Colon (tissue), 2 donors: Measurements from ENCODE around the gene PPA2.

ENCODE experiments used
- FAIRE-seq: peaks from 2 replicates; lab custom pipeline; 2012; peaks lifted over from hg19 to GRCh38; lab: Jason Lieb, UNC
- donor health status: control.
- donor health status: control.

The PPA2 gene

DNA sequence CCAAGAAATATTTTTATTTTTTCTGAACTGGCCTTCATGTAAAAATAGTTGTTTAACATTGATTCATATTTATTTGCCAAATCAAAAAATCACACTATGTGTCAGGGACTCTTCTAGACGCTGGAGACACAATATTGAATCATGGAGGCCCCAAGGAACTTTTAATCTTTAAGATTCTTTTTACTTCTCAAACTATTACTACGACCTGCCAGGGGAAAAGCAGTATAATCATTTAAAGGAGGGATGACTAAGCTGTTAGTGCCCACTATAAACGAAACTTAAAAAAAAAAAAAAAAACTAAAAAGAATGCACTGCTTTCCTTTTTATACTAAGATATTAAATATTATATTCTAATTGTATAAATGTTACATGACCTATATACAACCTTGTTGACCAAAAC is 84.7 kb downstream of the PPA2 start:
- FAIRE-seq = no peak

GRCh38 chr4:105387466-105387865 is 86.4 kb downstream of the PPA2 start:
- no peak for FAIRE-seq

DNA sequence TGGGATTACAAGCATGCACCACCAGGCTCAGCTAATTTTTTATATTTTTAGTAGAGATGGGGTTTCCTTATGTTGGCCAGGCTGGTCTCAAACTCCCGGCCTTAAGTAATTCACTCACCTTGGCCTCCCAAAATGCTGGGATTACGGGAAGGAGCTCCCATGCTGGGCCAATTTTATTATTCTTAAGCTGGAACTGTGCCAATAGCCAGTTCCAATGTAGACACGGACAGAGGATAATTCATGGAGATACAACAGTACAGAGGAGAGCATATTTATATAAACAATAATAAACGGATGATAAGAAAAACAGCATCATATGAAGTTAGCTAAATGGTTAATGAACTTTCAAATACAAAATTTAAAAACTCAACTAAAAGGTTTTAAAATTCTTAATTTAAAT is 87.8 kb downstream of the PPA2 start:
- FAIRE-seq = no peak

GRCh38 chr4:105374071-105374470 is 99.8 kb downstream of the PPA2 start:
- FAIRE-seq = no peak

DNA sequence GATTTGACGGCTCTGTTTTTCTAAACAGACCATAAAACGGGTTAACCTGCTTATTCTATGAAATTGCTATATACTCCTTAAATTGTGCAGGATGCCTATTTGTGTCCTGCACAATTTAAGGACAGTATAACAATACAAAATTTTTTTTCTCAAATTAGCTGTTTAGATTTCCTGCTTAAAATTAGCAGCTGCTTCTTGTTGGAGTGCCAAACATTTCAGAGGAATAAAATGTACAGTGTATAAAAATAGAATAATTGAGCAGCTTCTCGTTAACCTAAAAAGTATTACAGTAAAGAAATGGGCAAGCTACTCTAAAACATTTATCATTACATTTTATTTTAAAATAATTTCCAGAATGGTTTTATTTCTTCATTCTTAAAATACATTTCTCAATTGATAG is 100.5 kb downstream of the PPA2 start:
- FAIRE-seq = peak; percentile 51

DNA sequence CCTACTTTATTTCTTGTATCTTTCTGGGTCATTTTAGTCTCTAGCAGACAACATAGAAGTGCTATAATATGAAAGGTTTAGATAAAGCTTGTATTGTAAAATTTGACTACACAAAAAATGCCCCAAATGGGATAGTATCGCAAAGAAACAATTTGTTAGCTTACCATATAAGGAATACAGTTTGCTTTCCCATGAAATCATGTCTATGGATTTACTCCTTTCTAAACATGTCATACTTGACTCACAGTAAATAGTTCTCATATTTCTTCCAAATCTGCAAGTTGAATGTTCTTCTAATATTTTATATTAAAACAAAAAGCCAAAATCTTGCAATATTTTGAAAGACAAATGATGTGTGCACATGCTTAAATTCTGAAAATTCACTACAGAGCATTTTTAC is 103.9 kb downstream of the PPA2 start:
- no peak for FAIRE-seq

DNA sequence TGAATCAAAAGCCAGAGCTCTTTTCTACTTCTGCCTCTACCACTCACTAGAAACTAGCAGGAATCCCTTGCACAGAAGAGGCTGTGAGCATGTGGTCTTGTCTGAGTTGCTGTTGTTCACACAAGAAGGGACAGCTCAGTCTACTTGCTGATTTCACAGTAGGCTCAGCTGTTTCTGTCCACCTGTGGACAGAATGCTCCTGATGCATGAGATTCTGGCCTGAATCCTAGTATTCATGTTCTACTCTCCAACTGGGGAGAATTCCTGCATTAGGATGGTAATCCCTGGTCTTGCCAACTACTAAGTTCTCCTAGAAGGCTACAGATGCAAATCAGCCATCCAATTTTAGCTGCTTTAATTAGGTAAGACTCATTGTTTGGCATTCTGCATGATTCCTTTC is 112.8 kb downstream of the PPA2 start:
- FAIRE-seq = no peak

GRCh38 chr4:105357258-105357980 is 116.4 kb downstream of the PPA2 start:
- FAIRE-seq = no peak

DNA sequence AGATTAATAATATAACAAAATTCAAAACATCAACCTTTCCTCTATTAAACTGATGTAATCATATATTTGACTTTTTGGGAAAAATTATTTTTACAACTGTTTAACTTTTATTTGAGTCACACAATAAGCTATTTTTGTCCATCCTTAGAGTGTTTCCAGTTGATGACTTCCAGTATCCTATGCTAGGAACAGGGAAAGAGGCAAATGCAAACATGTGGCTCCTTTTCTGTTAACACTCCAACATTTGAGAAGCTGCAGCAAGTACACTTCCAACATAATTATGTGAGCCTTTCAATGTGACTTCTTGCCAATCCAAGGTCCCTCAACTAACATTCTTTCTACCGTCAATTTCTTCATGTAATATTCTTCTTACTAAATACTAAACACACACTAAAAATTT is 117.7 kb downstream of the PPA2 start:
- no peak for FAIRE-seq

DNA sequence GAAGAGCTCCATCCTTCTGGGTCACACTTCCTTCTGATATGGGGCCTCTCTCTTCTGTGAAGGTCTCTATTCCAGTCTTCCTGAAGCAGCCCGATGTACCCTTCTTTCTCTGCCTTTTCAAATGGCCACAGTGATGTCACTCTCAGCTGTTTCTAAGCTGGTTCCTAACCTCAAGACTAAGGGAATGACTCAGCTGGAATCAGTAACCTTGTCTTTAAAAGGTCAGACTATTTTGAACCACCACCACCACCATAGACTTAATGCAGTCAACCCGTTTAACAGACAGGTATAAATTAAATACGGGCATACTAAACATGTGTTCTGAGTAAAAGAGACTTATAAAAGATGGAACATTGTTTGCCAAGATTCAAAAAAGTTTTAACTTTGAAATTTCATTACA is 121.0 kb downstream of the PPA2 start:
- FAIRE-seq = no peak

DNA sequence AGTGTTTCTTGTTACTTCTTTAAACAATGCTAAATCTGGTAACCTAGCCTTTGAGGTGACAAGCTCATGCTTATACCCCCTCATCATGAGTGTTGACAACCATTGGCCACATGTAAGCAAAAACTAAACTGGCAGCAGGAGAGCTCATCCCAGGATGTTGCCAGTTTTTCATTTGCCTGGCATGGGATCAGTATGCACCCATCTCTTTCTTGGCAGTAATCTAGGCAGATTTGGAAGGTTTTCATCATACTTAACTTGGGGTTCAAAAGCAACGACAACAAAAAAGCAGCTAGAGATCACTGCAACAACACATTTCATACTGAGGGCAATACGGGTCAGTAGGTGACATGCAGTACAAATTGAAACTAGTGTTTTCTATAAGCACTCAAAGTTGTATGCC is 122.0 kb downstream of the PPA2 start:
- FAIRE-seq = no peak

DNA sequence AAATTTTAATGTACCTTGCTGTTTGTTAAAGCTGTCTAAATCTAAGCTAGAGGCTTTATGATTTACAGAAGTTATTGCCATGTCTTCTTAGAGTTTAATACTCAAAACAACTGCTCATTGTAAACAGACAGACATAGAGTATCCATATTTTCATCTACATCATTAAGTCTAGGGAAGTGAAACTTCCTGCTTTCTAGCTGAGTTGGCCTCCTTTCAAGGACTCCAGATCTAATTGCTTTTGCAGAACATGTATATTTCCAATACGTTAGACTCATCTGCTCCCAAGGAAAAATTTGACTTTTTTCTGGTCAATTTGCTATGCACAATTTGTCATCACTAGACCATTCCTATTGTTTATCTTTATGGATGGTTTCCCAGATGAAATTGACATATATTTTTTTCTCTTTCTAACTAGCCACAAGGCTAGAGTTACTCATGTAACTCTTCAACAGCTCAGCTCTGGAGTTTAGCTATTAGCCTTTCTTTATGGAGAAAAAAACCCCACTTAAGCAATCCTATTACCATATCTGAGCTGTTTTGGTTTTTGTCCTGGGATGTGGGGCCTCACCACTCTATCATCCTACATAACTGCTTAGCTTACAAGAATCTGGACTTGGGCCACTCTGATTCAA is 122.9 kb downstream of the PPA2 start:
- no peak for FAIRE-seq

- FAIRE-seq = no peak
Measured at GRCh38 chr4:105348719-105349118, 125.1 kb downstream of the PPA2 start.

DNA sequence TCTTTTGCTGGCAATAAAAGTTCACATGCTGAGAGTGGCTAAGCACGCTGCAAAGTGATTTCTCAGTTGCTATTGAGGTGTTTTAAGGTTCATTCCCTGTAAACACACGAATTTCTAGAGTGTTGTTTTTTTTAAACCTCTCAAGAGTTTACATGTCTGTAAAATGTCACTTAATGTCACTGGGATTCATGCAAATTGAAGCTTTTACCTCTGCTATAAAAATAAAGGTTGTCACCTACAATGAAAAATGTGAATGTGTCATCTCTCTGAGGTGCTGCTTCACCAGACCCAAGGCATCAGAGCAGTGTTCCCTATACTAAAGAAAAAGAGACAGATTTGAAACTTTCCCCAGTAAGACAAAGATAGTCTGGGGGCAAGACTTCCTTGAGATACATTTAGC is 127.0 kb downstream of the PPA2 start:
- no peak for FAIRE-seq

- no peak for FAIRE-seq
Measured at GRCh38 chr4:105345838-105346237, 128.0 kb downstream of the PPA2 start.

GRCh38 chr4:105345358-105345757 is 128.5 kb downstream of the PPA2 start:
- no peak for FAIRE-seq

DNA sequence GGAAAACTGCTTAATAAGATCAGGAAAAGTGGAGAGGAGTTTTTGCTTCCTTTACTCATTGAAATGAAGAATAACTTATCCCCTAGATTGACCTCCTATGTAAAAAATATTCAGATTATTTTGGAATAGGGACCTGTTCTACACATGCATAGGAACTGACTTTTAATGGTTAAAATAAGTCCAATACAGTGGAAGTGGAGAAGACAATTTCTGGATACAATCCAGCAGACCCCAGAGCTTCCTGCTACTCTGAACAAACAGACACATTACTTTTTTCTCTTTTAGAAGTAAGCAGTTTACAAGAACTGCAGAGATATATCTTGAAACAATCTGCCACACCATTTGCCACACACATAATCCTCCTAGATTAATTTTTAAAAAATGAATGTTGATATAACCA is 129.7 kb downstream of the PPA2 start:
- no peak for FAIRE-seq

- FAIRE-seq = no peak
Measured at GRCh38 chr4:105343146-105343931, 130.5 kb downstream of the PPA2 start.

DNA sequence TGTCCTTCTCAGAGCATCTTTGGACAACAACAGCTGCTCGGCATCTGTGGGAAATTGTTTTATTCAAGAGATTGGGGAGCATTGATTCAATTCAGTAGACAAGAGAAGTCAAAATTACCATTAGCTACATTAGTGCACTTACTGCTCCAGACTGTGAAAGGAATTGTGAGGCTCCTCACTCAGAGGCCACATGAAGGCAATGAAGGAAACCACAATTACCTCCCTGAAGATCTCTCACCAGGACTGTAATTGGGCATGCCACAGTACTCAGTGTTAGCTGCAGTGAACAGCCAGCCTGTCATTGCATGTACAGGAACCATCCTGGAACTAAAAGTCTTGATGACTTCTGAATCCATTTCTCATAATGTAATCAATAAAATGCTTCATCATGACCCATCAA is 144.8 kb downstream of the PPA2 start:
- FAIRE-seq = no peak

- no peak for FAIRE-seq
Measured at GRCh38 chr4:105327956-105328355, 145.9 kb downstream of the PPA2 start.

GRCh38 chr4:105327222-105327621 is 146.6 kb downstream of the PPA2 start:
- FAIRE-seq = no peak
